Anterior cingulate cortex (tissue), 58 donors: ENCODE measurements around the gene ZFYVE28.

ENCODE experiments used
- DNase-seq, 58 donors: peaks; one replicate each; lab custom pipeline; 2025; lab: John Stamatoyannopoulos, UW

Gene ZFYVE28

GRCh38 chr4:2336659-2337058 is 81.8 kb downstream of the ZFYVE28 start:
- DNase-seq, result no peak

GRCh38 chr4:2335729-2336101 is 82.7 kb downstream of the ZFYVE28 start:
- DNase-seq, result no peak

- no peak for DNase-seq
These were observed 83.4 kb downstream of the ZFYVE28 start for GRCh38 chr4:2334826-2335728.

GRCh38 chr4:2333916-2334644 is 84.4 kb downstream of the ZFYVE28 start:
- no peak for DNase-seq

GRCh38 chr4:2333356-2333841 is 85.0 kb downstream of the ZFYVE28 start:
- DNase-seq, result no peak

- DNase-seq, result no peak
These were observed 85.5 kb downstream of the ZFYVE28 start for GRCh38 chr4:2332976-2333319.

- DNase-seq, result no peak
These were observed 86.1 kb downstream of the ZFYVE28 start for GRCh38 chr4:2332201-2332975.

GRCh38 chr4:2331519-2332200 is 86.8 kb downstream of the ZFYVE28 start:
- no peak for DNase-seq

GRCh38 chr4:2331043-2331420 is 87.4 kb downstream of the ZFYVE28 start:
- no peak for DNase-seq

- no peak for DNase-seq
These were observed 88.1 kb downstream of the ZFYVE28 start for GRCh38 chr4:2330091-2331042.

GRCh38 chr4:2327579-2327978 is 90.9 kb downstream of the ZFYVE28 start:
- DNase-seq, result no peak

GRCh38 chr4:2324891-2325290 is 93.6 kb downstream of the ZFYVE28 start:
- no peak for DNase-seq

- peak in 5 of 58 donors; percentile 14 to 38 (median 25) for DNase-seq
These were observed 95.6 kb downstream of the ZFYVE28 start for GRCh38 chr4:2322841-2323240.

GRCh38 chr4:2322227-2322626 is 96.2 kb downstream of the ZFYVE28 start:
- DNase-seq, result no peak

GRCh38 chr4:2321279-2322196 is 96.9 kb downstream of the ZFYVE28 start:
- DNase-seq, result no peak

- no peak for DNase-seq
These were observed 97.7 kb downstream of the ZFYVE28 start for GRCh38 chr4:2320746-2321145.

- no peak for DNase-seq
These were observed 98.3 kb downstream of the ZFYVE28 start for GRCh38 chr4:2320152-2320551.

- DNase-seq, result no peak
These were observed 99.6 kb downstream of the ZFYVE28 start for GRCh38 chr4:2318885-2319284.
